Adrenal gland (tissue), 12 donors: ENCODE measurements around the gene BCDIN3D. TPM values are rescaled to one million over a fixed set of nuclear protein-coding genes. Genes with fewer than 3 reads are reported as not detected.

Experiments
- DNase-seq, 7 donors: peaks; one replicate each; pipeline ENCODE4 v3.0.0-alpha.2; 2019 to 2020
- H3K27ac ChIP-seq, 5 donors: fragments of 200-600 bp; sonication (generic) in 4 of 5; 1 replicate in 3 of 5; 2 replicates in 2 of 5; pipeline versions ENCODE4 v1.5.1 to v1.8.0; 2016 to 2020; ENCODE audit warnings: mild to moderate bottlenecking in 1 of 5
- H3K27me3 ChIP-seq: fragments of 200-600 bp; 2 replicates; pipeline ENCODE4 v1.8.0; 2021
- H3K36me3 ChIP-seq, 2 donors: fragments of 200-600 bp; replicated peaks in 1 of 2; 1 replicate in 1 of 2; 2 replicates in 1 of 2; pipeline versions ENCODE4 v1.5.1 to v1.8.0; 2018 to 2022
- H3K4me1 ChIP-seq, 2 donors: fragments of 200-600 bp; replicated peaks in 1 of 2; 1 replicate in 1 of 2; 2 replicates in 1 of 2; pipeline versions ENCODE4 v1.5.1 to v1.8.0; 2018 to 2021
- H3K4me3 ChIP-seq, 4 donors: fragments of 200-600 bp; sonication (generic) in 3 of 4; one replicate each; pipeline ENCODE4 v1.5.1; 2016 to 2018
- H3K9me3 ChIP-seq, 3 donors: fragments of 200-600 bp; sonication (generic) in 1 of 3; replicated peaks in 1 of 3; 1 replicate in 2 of 3; 2 replicates in 1 of 3; pipeline versions ENCODE4 v1.5.1 to v1.8.0; 2016 to 2021
- POLR2A ChIP-seq, 2 donors: fragments of 450-650 bp; IDR thresholded peaks; one replicate each; pipeline ENCODE4 v1.6.1; 2017; ENCODE audit warnings: antibody characterized with exemption in 2 of 2, mild to moderate bottlenecking in 2 of 2, moderate library complexity in 1 of 2
- WGBS, 4 donors: extraction: QIAGEN DNeasy Blood & Tissue Kit in 2 of 4; methylation state at CpG; one replicate each; pipeline versions ENCODE4 v1.1.5 to v1.1.7; 2013 to 2017; 5-methylcytosine and 5-hydroxymethylcytosine counted together
- intact Hi-C, 2 donors: fragments of 100-400 bp; cut with DNase I; formaldehyde crosslinking; loops; one replicate each; pipeline versions ENCODE4 v1.14.1 to v1.15.0; 2022 to 2023
- polyA plus RNA-seq, 3 donors: library from polyadenylated mRNA; stranded (reverse); fragments of 200-250 nt in 2 of 3; fragments of 350-450 nt in 1 of 3; fragmentation: Illumina TruSeq in 1 of 3; extraction: RNeasy Lipid Tissue Mini Kit (QIAGEN cat#74804) in 1 of 3; gene quantifications; one replicate each; pipeline ENCODE4 v1.2.3, GENCODE V29; 2013 to 2014
- total RNA-seq, 9 donors: library from RNA; depleted of rRNA in 4 of 9; stranded (reverse); fragments of >200 nt in 4 of 9; fragments of 120-200 nt in 1 of 9; fragmentation: NEBNext Ultra II Directional in 1 of 9; extraction: Animal tissue kit (Norgen Biotek cat#: 25700) in 1 of 9; gene quantifications; one replicate each; pipeline versions ENCODE4 v1.1.0 to v1.2.4, GENCODE V29; 2013 to 2023
- TF ChIP-seq, protein P1 (sequence below), 6 experiments: fragments of 450-650 bp in 4 of 6; fragments of 200-600 bp in 2 of 6; sonication (generic) in 1 of 6; IDR thresholded peaks; 1 replicate in 5 of 6; 2 replicates in 1 of 6; pipeline versions ENCODE4 v1.5.1 to v1.8.0; 2016 to 2021; ENCODE audit warnings: antibody characterized with exemption in 6 of 6, mild to moderate bottlenecking in 2 of 6, moderate library complexity in 1 of 6
- donor health status: healthy with polysubstance abuse.
- donor health status: Bipolar disorder and iron deficiency.
- donor health status: DM: yes; HTN: yes; CAD: no.
- donor health status: DM: no; HTN: no; CAD: no.
- donor health status: DM: no; HTN: no; CAD: no.
- donor health status: DM: yes; HTN: yes; CAD: no.

Gene BCDIN3D
- total and polyA plus RNA-seq, 12 donors, result 1.9 to 8.9 (median 4.8) TPM

DNA sequence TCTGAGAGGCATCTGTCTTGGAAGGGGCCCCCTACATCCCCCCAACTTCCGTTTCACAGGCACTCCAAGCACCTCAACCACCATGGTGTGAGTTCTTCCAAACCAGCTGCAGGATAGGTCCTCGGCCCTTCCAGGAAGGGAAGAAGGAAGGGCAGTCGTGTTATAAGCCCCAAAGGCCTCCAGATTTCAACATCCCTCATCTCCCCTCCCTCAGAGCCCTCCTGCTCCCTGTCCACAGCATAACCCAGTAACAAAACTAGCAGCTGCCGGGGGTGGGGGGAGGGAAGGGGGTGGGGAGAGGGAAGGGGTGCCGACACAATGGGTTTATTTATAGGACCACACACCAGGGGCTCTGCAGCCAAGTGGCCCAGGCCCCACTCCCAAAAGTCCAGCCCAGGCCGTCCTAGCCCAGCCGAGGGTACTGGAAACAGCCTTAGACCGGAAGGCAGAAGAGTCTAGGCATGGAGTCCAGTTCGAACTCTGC, 33.0 kb downstream of the BCDIN3D start:
- intact Hi-C loops, result no loop called here
- H3K9me3 ChIP-seq, result no peaks in the 10 kb centered on the region
- 47 to 54% (median 52%) methylated on average over 4 to 9 of the region's 9 CpGs for WGBS, 4 donors
- H3K4me3 ChIP-seq, result no peak overlapping the region
- H3K27ac ChIP-seq, result peak overlapping the region in 3 of 5 donors; percentile 13 to 69 (median 48)
- no peak for TF ChIP-seq POLR2A (IDR thresholded peaks at IDR 0.05)
- TF ChIP-seq, protein P1, sequence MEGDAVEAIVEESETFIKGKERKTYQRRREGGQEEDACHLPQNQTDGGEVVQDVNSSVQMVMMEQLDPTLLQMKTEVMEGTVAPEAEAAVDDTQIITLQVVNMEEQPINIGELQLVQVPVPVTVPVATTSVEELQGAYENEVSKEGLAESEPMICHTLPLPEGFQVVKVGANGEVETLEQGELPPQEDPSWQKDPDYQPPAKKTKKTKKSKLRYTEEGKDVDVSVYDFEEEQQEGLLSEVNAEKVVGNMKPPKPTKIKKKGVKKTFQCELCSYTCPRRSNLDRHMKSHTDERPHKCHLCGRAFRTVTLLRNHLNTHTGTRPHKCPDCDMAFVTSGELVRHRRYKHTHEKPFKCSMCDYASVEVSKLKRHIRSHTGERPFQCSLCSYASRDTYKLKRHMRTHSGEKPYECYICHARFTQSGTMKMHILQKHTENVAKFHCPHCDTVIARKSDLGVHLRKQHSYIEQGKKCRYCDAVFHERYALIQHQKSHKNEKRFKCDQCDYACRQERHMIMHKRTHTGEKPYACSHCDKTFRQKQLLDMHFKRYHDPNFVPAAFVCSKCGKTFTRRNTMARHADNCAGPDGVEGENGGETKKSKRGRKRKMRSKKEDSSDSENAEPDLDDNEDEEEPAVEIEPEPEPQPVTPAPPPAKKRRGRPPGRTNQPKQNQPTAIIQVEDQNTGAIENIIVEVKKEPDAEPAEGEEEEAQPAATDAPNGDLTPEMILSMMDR (IDR thresholded peaks at IDR 0.05), result no peak
- H3K4me1 ChIP-seq, result peaks cover 14 to 25% of the 10 kb centered on the region in 2 donors
- peaks cover 0 to 14% of the 10 kb centered on the region in 2 donors for H3K36me3 ChIP-seq
- no peak for DNase-seq
- H3K27me3 ChIP-seq, result no peaks in the 10 kb centered on the region

DNA sequence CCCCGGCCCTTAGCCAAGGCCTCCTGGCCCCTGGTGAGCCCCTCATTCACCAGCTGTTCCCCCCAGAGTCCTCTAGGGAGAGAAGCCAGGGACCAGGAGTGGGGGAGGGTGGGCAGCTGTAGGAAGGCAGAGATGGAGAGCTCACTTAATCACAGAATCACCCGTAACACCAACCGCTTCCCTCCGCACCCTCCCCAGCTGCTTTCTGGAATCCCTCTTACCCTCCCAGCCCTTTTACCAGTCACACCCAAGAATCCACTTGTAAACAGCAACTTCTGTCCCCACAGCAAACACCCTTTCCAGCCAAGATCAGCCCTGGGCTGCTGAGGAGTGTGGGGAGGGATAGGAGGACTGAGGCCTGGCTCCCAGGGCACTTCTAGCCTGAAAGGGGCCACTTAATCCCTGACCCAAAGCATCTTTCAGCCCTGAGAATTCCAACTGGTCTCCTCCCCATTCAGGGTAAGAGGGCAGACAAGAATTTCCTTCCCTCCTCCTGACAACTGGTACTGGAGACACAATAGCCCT, 33.5 kb downstream of the BCDIN3D start:
- 53 to 74% (median 69%) methylated on average over 3 to 4 of the region's 4 CpGs for WGBS, 4 donors
- no peaks in the 10 kb centered on the region for H3K9me3 ChIP-seq
- H3K4me1 ChIP-seq, result peaks cover 14 to 25% of the 10 kb centered on the region in 2 donors
- no peaks in the 10 kb centered on the region for H3K27me3 ChIP-seq
- intact Hi-C loops, result no loop called here
- H3K36me3 ChIP-seq, result peaks cover 0 to 19% of the 10 kb centered on the region in 2 donors
- peak overlapping the region in 3 of 5 donors; percentile 24 to 69 (median 48) for H3K27ac ChIP-seq
- no peak overlapping the region for H3K4me3 ChIP-seq
- TF ChIP-seq, protein P1 (IDR thresholded peaks at IDR 0.05), result no peak
- TF ChIP-seq POLR2A (IDR thresholded peaks at IDR 0.05), result no peak
- DNase-seq, result no peak

DNA sequence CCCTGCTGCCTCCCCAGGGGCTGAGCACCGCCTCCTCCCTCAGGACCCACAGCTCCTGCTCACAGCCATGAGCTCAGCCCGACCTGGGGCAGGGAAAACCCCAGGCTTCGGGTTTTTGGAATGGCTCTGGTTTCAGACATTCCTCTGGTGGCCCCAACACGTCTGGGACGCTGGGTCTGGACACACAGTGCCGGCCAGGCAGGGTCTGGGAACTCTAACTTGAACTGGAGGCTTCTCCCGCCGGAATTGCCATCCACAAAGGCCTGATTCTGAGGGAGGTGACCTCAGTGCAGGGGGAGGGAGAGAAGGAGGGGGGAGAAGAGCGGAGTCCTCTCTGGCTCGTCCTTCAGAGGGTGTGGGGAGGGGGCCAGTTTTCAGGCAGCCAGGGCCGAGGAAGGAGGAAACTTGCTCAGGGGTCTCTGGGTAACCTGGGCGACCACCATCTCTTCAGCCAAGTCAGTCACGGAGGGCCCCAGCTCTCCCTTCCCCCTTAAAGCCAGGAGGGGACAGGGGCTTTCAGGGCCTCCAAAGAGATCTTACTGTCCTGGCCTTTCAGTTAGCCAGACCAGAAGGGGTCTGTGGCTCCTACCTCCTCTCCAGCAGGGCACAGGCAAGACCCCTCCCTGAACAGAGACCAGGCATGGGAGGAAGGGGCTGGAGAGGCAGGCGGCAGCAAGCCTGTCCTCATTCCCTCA, 34.1 kb downstream of the BCDIN3D start:
- DNase-seq, result peak in 4 of 7 donors; percentile 30 to 71 (median 46)
- TF ChIP-seq POLR2A (IDR thresholded peaks at IDR 0.05), result no peak
- TF ChIP-seq, protein P1 (IDR thresholded peaks at IDR 0.05), result no peak
- H3K27me3 ChIP-seq, result no peaks in the 10 kb centered on the region
- H3K27ac ChIP-seq, result peak overlapping the region in 3 of 5 donors; percentile 24 to 69 (median 48)
- peaks cover 14 to 25% of the 10 kb centered on the region in 2 donors for H3K4me1 ChIP-seq
- H3K9me3 ChIP-seq, result no peaks in the 10 kb centered on the region
- no peak overlapping the region for H3K4me3 ChIP-seq
- WGBS, 4 donors, result 22 to 53% (median 41%) methylated on average over 13 to 14 of the region's 14 CpGs
- H3K36me3 ChIP-seq, result peaks cover 0 to 25% of the 10 kb centered on the region in 2 donors
- intact Hi-C loops, result no loop called here

DNA sequence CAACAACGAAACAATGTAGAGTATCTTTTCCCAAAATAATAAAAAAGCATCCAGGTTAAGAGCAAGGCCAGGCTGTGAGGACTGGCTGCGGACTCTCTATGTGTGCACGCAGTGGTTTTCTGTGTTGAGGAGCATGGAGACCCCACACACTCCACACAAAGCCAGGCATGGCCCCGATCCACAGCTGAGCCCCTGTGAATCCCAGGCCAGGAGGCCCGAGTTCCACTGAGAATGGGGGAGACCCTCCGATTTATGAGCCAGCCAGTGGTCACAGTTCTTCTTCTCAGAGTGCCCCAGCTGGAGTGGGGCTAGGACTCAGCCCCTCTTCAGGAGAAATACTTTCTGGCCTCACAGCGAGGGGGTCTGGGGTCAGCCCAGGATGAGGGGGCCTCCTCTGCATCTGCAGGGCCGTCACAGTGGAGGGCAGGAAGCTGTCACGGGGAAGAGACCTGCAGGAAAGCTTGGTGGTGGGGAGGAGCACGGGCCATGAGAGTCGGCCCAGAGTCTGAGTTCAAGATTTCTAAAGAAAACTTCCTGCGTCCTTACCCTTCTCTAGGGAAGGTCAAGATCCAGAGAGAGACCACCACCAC, 34.8 kb downstream of the BCDIN3D start:
- Histone ChIP-seq H3K9me3 (no peaks in the 10 kb centered on the region), H3K4me3 (no peak overlapping the region), H3K27me3 (no peaks in the 10 kb centered on the region), H3K4me1 (peaks cover 14 to 25% of the 10 kb centered on the region in 2 donors), H3K36me3 (peaks cover 0 to 33% of the 10 kb centered on the region in 2 donors), H3K27ac (peak overlapping the region in 2 of 5 donors; percentile 17 to 62)
- intact Hi-C loops, result no loop called here
- WGBS, 4 donors, result 78 to 90% (median 81%) methylated on average over 5 to 12 of the region's 12 CpGs
- no peak for DNase-seq
- no peak for TF ChIP-seq POLR2A (IDR thresholded peaks at IDR 0.05)
- TF ChIP-seq, protein P1 (IDR thresholded peaks at IDR 0.05), result no peak
